ENCODE results near the gene CALHM6. TPM values are rescaled to one million over a fixed set of nuclear protein-coding genes. Genes with fewer than 3 reads are reported as not detected.

Gene CALHM6
- total RNA-seq, 1 experiment from 2014 or later: not detected

GRCh38 chr6:116450769-116451740 lies 10.1 kb upstream of the CALHM6 start:
- Histone ChIP-seq H3F3A (ENCODE audit: insufficient read depth, low read depth) (0 out of 2 replicates have a peak, but pooled peaks cover 11% of the 10 kb centered on the region), H3K79me2 (ENCODE audit: low read depth) (no peaks in the 10 kb centered on the region), H3K27ac (no peak overlapping the region), H3K27me3 (ENCODE audit: insufficient read depth, low read depth) (no peaks in the 10 kb centered on the region), H3K4me1 (replicated peaks; ENCODE audit: insufficient read depth) (peaks cover 21% of the 10 kb centered on the region), H2AFZ (no peak overlapping the region), H3K36me3 (ENCODE audit: low read depth) (no peaks in the 10 kb centered on the region), H3K4me3 (no peak overlapping the region), H3K4me2 (no peak overlapping the region), H3K9me2 (ENCODE audit: insufficient read depth) (no peaks in the 10 kb centered on the region), H4K20me1 (ENCODE audit: insufficient read depth) (no peaks in the 10 kb centered on the region), H3K9me3 (ENCODE audit: insufficient read depth, low read depth) (no peaks in the 10 kb centered on the region)
- BruUV-seq (replicated peaks): no TSS peak
- POLR2A ChIA-PET (ENCODE audit: unreplicated experiment): no interaction called here
- CTCF ChIA-PET: no interaction called here
- intact Hi-C loops (cut with micrococcal nuclease; ENCODE audit: unreplicated experiment): no loop called here
- TF ChIP-seq EZH2 (IDR thresholded peaks at IDR 0.05; ENCODE audit: low read depth) (no peak), CTCF (conservative IDR thresholded peaks at IDR 0.05) (no peak)
- no peak for DNase-seq

GRCh38 chr6:116451916-116452315 lies 9.3 kb upstream of the CALHM6 start:
- TF ChIP-seq CTCF (conservative IDR thresholded peaks at IDR 0.05) (no peak), EZH2 (IDR thresholded peaks at IDR 0.05; ENCODE audit: low read depth) (no peak)
- no peaks in the 10 kb centered on the region for H3K79me2 ChIP-seq (ENCODE audit: low read depth)
- no peaks in the 10 kb centered on the region for H3K27me3 ChIP-seq (ENCODE audit: insufficient read depth, low read depth)
- no peaks in the 10 kb centered on the region for H4K20me1 ChIP-seq (ENCODE audit: insufficient read depth)
- H3K4me2 ChIP-seq: no peak overlapping the region
- no TSS peak for BruUV-seq (replicated peaks)
- no peak overlapping the region for H3K27ac ChIP-seq
- no peak overlapping the region for H2AFZ ChIP-seq
- H3F3A ChIP-seq (ENCODE audit: insufficient read depth, low read depth): 0 out of 2 replicates have a peak, but pooled peaks cover 4% of the 10 kb centered on the region
- H3K9me2 ChIP-seq (ENCODE audit: insufficient read depth): no peaks in the 10 kb centered on the region
- CTCF ChIA-PET: no interaction called here
- peaks cover 13% of the 10 kb centered on the region for H3K4me1 ChIP-seq (replicated peaks; ENCODE audit: insufficient read depth)
- POLR2A ChIA-PET (ENCODE audit: unreplicated experiment): no interaction called here
- H3K4me3 ChIP-seq: no peak overlapping the region
- intact Hi-C loops (cut with micrococcal nuclease; ENCODE audit: unreplicated experiment): no loop called here
- H3K9me3 ChIP-seq (ENCODE audit: insufficient read depth, low read depth): no peaks in the 10 kb centered on the region
- H3K36me3 ChIP-seq (ENCODE audit: low read depth): no peaks in the 10 kb centered on the region
- no peak for DNase-seq

GRCh38 chr6:116452531-116452930 lies 8.6 kb upstream of the CALHM6 start:
- CTCF ChIA-PET: no interaction called here
- no peaks in the 10 kb centered on the region for H3K27me3 ChIP-seq (ENCODE audit: insufficient read depth, low read depth)
- TF ChIP-seq EZH2 (IDR thresholded peaks at IDR 0.05; ENCODE audit: low read depth) (no peak), CTCF (conservative IDR thresholded peaks at IDR 0.05) (no peak)
- no peak overlapping the region for H3K4me3 ChIP-seq
- peaks cover 7% of the 10 kb centered on the region; the same call in 1 of the 2 replicates for H3K4me1 ChIP-seq (replicated peaks; ENCODE audit: insufficient read depth)
- H3K4me2 ChIP-seq: no peak overlapping the region
- no peaks in the 10 kb centered on the region for H3F3A ChIP-seq (ENCODE audit: insufficient read depth, low read depth)
- intact Hi-C loops (cut with micrococcal nuclease; ENCODE audit: unreplicated experiment): no loop called here
- H3K36me3 ChIP-seq (ENCODE audit: low read depth): no peaks in the 10 kb centered on the region
- H2AFZ ChIP-seq: no peak overlapping the region
- H3K9me2 ChIP-seq (ENCODE audit: insufficient read depth): no peaks in the 10 kb centered on the region
- DNase-seq: no peak
- no TSS peak for BruUV-seq (replicated peaks)
- POLR2A ChIA-PET (ENCODE audit: unreplicated experiment): no interaction called here
- H3K9me3 ChIP-seq (ENCODE audit: insufficient read depth, low read depth): no peaks in the 10 kb centered on the region
- no peak overlapping the region for H3K27ac ChIP-seq
- no peaks in the 10 kb centered on the region for H3K79me2 ChIP-seq (ENCODE audit: low read depth)
- H4K20me1 ChIP-seq (ENCODE audit: insufficient read depth): no peaks in the 10 kb centered on the region

All from PC-9 (cell line).